ENCODE measurements around the gene MTMR12.

The MTMR12 gene

GRCh38 chr5:32274548-32275395 is 38.0 kb downstream of the MTMR12 start:
- no peak for DNase-seq (ENCODE audit: low spot score)

- DNase-seq (ENCODE audit: low spot score), result no peak
Observed at GRCh38 chr5:32273821-32274220, 38.9 kb downstream of the MTMR12 start.

GRCh38 chr5:32272746-32273145 is 40.0 kb downstream of the MTMR12 start:
- DNase-seq (ENCODE audit: low spot score), result no peak

GRCh38 chr5:32270946-32271345 is 41.8 kb downstream of the MTMR12 start:
- DNase-seq (ENCODE audit: low spot score), result no peak

- no peak for DNase-seq (ENCODE audit: low spot score)
Observed at GRCh38 chr5:32270178-32270577, 42.6 kb downstream of the MTMR12 start.

GRCh38 chr5:32265902-32266301 is 46.8 kb downstream of the MTMR12 start:
- DNase-seq (ENCODE audit: low spot score), result no peak

GRCh38 chr5:32264957-32265572 is 47.7 kb downstream of the MTMR12 start:
- DNase-seq (ENCODE audit: low spot score), result no peak

GRCh38 chr5:32263684-32264083 is 49.1 kb downstream of the MTMR12 start:
- DNase-seq (ENCODE audit: low spot score), result no peak

GRCh38 chr5:32261198-32261597 is 51.5 kb downstream of the MTMR12 start:
- no peak for DNase-seq (ENCODE audit: low spot score)

- peak; percentile 30 for DNase-seq (ENCODE audit: low spot score)
Observed at GRCh38 chr5:32259033-32259432, 53.7 kb downstream of the MTMR12 start.

GRCh38 chr5:32258424-32258823 is 54.3 kb downstream of the MTMR12 start:
- no peak for DNase-seq (ENCODE audit: low spot score)

GRCh38 chr5:32255540-32255900 is 57.2 kb downstream of the MTMR12 start:
- DNase-seq (ENCODE audit: low spot score), result no peak

GRCh38 chr5:32254881-32255539 is 57.7 kb downstream of the MTMR12 start:
- DNase-seq (ENCODE audit: low spot score), result peak; percentile 14

GRCh38 chr5:32251871-32252458 is 60.8 kb downstream of the MTMR12 start:
- DNase-seq (ENCODE audit: low spot score), result no peak

- DNase-seq (ENCODE audit: low spot score), result no peak
Observed at GRCh38 chr5:32249668-32250067, 63.1 kb downstream of the MTMR12 start.

- no peak for DNase-seq (ENCODE audit: low spot score)
Observed at GRCh38 chr5:32245742-32246141, 67.0 kb downstream of the MTMR12 start.

- DNase-seq (ENCODE audit: low spot score), result no peak
Observed at GRCh38 chr5:32244017-32244416, 68.7 kb downstream of the MTMR12 start.

- DNase-seq (ENCODE audit: low spot score), result no peak
Observed at GRCh38 chr5:32241034-32241783, 71.5 kb downstream of the MTMR12 start.

GRCh38 chr5:32239385-32239784 is 73.4 kb downstream of the MTMR12 start:
- no peak for DNase-seq (ENCODE audit: low spot score)

GRCh38 chr5:32233696-32234447 is 78.9 kb downstream of the MTMR12 start:
- DNase-seq (ENCODE audit: low spot score), result peak; percentile 36

GRCh38 chr5:32233220-32233695 is 79.5 kb downstream of the MTMR12 start:
- DNase-seq (ENCODE audit: low spot score), result no peak
